Parathyroid adenoma (tissue), 2 donors: Measurements from ENCODE around the gene NHSL2.

Source experiments
- H2AFZ ChIP-seq: fragments of 300-600 bp; sonication (generic); one replicate; pipeline ENCODE4 v1.7.0; 2017; ENCODE audit warnings: antibody characterized with exemption, mild to moderate bottlenecking
- H3K27ac ChIP-seq: fragments of 300-600 bp; sonication (generic); one replicate; pipeline ENCODE4 v1.7.0; 2017
- H3K27me3 ChIP-seq: fragments of 300-600 bp; sonication (generic); one replicate; pipeline ENCODE4 v1.7.0; 2017; ENCODE audit warnings: low read length; ENCODE audit not compliant: control insufficient read depth, insufficient read depth
- H3K36me3 ChIP-seq: fragments of 300-600 bp; sonication (generic); one replicate; pipeline ENCODE4 v1.7.0; 2017; ENCODE audit warnings: low read length; ENCODE audit not compliant: control insufficient read depth, insufficient read depth
- H3K4me1 ChIP-seq: fragments of 300-600 bp; sonication (generic); one replicate; pipeline ENCODE4 v1.7.0; 2017; ENCODE audit warnings: control low read depth
- H3K4me2 ChIP-seq: fragments of 300-600 bp; sonication (generic); one replicate; pipeline ENCODE4 v1.7.0; 2017; ENCODE audit warnings: low read length
- H3K4me3 ChIP-seq: fragments of 300-600 bp; sonication (generic); one replicate; pipeline ENCODE4 v1.7.0; 2017; ENCODE audit warnings: low read depth, low read length
- H3K79me2 ChIP-seq: fragments of 300-600 bp; sonication (generic); one replicate; pipeline ENCODE4 v1.7.0; 2017; ENCODE audit warnings: control low read depth
- H3K9ac ChIP-seq: fragments of 300-600 bp; sonication (generic); one replicate; pipeline ENCODE4 v1.7.0; 2017; ENCODE audit warnings: mild to moderate bottlenecking
- H3K9me3 ChIP-seq: fragments of 300-600 bp; sonication (generic); one replicate; pipeline ENCODE4 v1.7.0; 2017; ENCODE audit warnings: low read length; ENCODE audit not compliant: control insufficient read depth
- CTCF ChIP-seq: fragments of 300-600 bp; sonication (generic); IDR thresholded peaks from one replicate; pipeline ENCODE4 v1.7.0; 2017; ENCODE audit warnings: antibody characterized with exemption, mild to moderate bottlenecking
- donor health status: primary hyperparathyroidism.

Gene NHSL2

GRCh38 chrX:71919886-71920285 lies 9.2 kb downstream of the NHSL2 start:
- no peak overlapping the region for H3K27ac ChIP-seq
- H3K4me2 ChIP-seq, result no peak overlapping the region
- no peak overlapping the region for H2AFZ ChIP-seq
- TF ChIP-seq CTCF, result no peak
- no peak overlapping the region for H3K9ac ChIP-seq
- no peaks in the 10 kb centered on the region for H3K79me2 ChIP-seq
- no peak overlapping the region for H3K4me3 ChIP-seq
- no peaks in the 10 kb centered on the region for H3K9me3 ChIP-seq
- H3K36me3 ChIP-seq, result no peaks in the 10 kb centered on the region
- no peaks in the 10 kb centered on the region for H3K27me3 ChIP-seq
- H3K4me1 ChIP-seq, result no peaks in the 10 kb centered on the region

DNA sequence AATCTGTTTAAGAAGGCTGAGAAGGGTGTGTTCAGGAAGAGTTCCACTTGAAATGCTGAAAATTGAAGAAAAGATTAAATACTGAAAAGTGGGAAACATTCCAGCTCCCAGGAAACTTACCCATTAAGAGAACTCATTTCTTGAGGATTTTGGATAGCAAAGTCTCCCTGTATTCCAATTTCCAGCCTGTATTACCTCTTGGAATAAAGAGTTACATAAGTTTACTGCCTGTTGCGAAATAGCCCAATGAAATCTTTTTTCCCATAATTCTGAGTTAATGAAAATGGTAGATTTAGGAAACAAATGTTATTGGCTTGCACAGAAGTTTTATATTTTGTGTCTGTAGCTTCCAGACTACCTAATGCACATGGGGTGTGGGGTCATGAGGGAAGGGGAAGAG lies 12.0 kb downstream of the NHSL2 start:
- no peak overlapping the region for H3K4me3 ChIP-seq
- TF ChIP-seq CTCF, result no peak
- no peak overlapping the region for H3K4me2 ChIP-seq
- no peaks in the 10 kb centered on the region for H3K9me3 ChIP-seq
- no peak overlapping the region for H2AFZ ChIP-seq
- no peaks in the 10 kb centered on the region for H3K79me2 ChIP-seq
- no peak overlapping the region for H3K9ac ChIP-seq
- H3K36me3 ChIP-seq, result no peaks in the 10 kb centered on the region
- no peaks in the 10 kb centered on the region for H3K4me1 ChIP-seq
- no peak overlapping the region for H3K27ac ChIP-seq
- no peaks in the 10 kb centered on the region for H3K27me3 ChIP-seq

GRCh38 chrX:71923516-71923915 lies 12.9 kb downstream of the NHSL2 start:
- Histone ChIP-seq H3K27ac (no peak overlapping the region), H3K4me1 (no peaks in the 10 kb centered on the region), H3K27me3 (no peaks in the 10 kb centered on the region), H3K79me2 (no peaks in the 10 kb centered on the region), H3K9me3 (no peaks in the 10 kb centered on the region), H3K9ac (no peak overlapping the region), H2AFZ (no peak overlapping the region), H3K4me2 (no peak overlapping the region), H3K4me3 (no peak overlapping the region), H3K36me3 (no peaks in the 10 kb centered on the region)
- no peak for TF ChIP-seq CTCF

GRCh38 chrX:71927040-71927439 lies 16.4 kb downstream of the NHSL2 start:
- H3K27ac ChIP-seq, result no peak overlapping the region
- H2AFZ ChIP-seq, result no peak overlapping the region
- H3K9ac ChIP-seq, result no peak overlapping the region
- H3K27me3 ChIP-seq, result no peaks in the 10 kb centered on the region
- H3K9me3 ChIP-seq, result no peaks in the 10 kb centered on the region
- no peak for TF ChIP-seq CTCF
- H3K36me3 ChIP-seq, result no peaks in the 10 kb centered on the region
- H3K4me2 ChIP-seq, result no peak overlapping the region
- H3K4me1 ChIP-seq, result no peaks in the 10 kb centered on the region
- H3K4me3 ChIP-seq, result no peak overlapping the region
- no peaks in the 10 kb centered on the region for H3K79me2 ChIP-seq

- TF ChIP-seq CTCF, result no peak
- no peak overlapping the region for H3K9ac ChIP-seq
- no peak overlapping the region for H3K4me2 ChIP-seq
Observed at GRCh38 chrX:71928856-71929255, 18.2 kb downstream of the NHSL2 start.

More at GRCh38 chrX:71928856-71929255, 18.2 kb downstream of the NHSL2 start:
- Histone ChIP-seq H3K9me3 (no peaks in the 10 kb centered on the region), H2AFZ (no peak overlapping the region), H3K27me3 (no peaks in the 10 kb centered on the region), H3K4me3 (no peak overlapping the region), H3K27ac (no peak overlapping the region), H3K36me3 (no peaks in the 10 kb centered on the region), H3K79me2 (no peaks in the 10 kb centered on the region), H3K4me1 (no peaks in the 10 kb centered on the region)
